PC-9 (cell line): ENCODE data around the gene PAPOLA. TPM values are rescaled to one million over a fixed set of nuclear protein-coding genes. Genes with fewer than 3 reads are reported as not detected.
"Not testable (repeated sequence)": the region's sequence is repeated elsewhere in the genome, so short reads cannot be mapped to it uniquely, and the experiment has no call there.

Experiments used
- BruUV-seq: library from RNA; stranded (reverse); fragments of 400-500 nt; replicated peaks from 2 replicates; lab custom pipeline; 2021; lab: Mats Ljungman, UMichigan
- CTCF ChIA-PET: fragments of 300-600 bp; sonication (Branson Sonifier 250); formaldehyde crosslinking; loops from one replicate; lab custom pipeline; 2022; ENCODE audit warnings: antibody characterized with exemption; lab: Charles Lee
- POLR2A ChIA-PET: fragments of 300-600 bp; sonication (Branson Sonifier 250); formaldehyde crosslinking; loops from one replicate; lab custom pipeline; 2022; ENCODE audit warnings: antibody characterized with exemption; ENCODE audit not compliant: unreplicated experiment; lab: Charles Lee
- DNase-seq, 2 experiments: peaks; one replicate each; pipeline versions ENCODE4 v3.0.0 to v3.0.0-alpha.2; 2015 to 2022; ENCODE audit warnings: mixed read lengths in 1 of 2
- H2AFZ ChIP-seq: fragments of 200-600 bp; sonication (generic); 2 replicates; pipeline ENCODE4 v1.8.1; 2017; ENCODE audit warnings: antibody characterized with exemption
- H3F3A ChIP-seq: fragments of 200-600 bp; sonication (generic); 2 replicates; pipeline ENCODE4 v1.8.1; 2017; ENCODE audit warnings: antibody characterized with exemption, mild to moderate bottlenecking, low read depth; ENCODE audit not compliant: insufficient read depth
- H3K27ac ChIP-seq: fragments of 200-600 bp; sonication (generic); 2 replicates; pipeline ENCODE4 v1.6.1; 2016; ENCODE audit warnings: mixed run types
- H3K27me3 ChIP-seq: fragments of 200-600 bp; sonication (generic); 2 replicates; pipeline ENCODE4 v1.6.1; 2016; ENCODE audit warnings: low read depth, mixed run types; ENCODE audit not compliant: insufficient read depth
- H3K36me3 ChIP-seq: fragments of 200-600 bp; sonication (generic); 2 replicates; pipeline ENCODE4 v1.6.1; 2016; ENCODE audit warnings: low read depth, mixed run types
- H3K4me1 ChIP-seq: fragments of 200-600 bp; sonication (generic); replicated peaks from 2 replicates; pipeline ENCODE4 v1.6.1; 2016; ENCODE audit warnings: mixed run types; ENCODE audit not compliant: insufficient read depth
- H3K4me2 ChIP-seq: fragments of 200-600 bp; sonication (generic); 2 replicates; pipeline ENCODE4 v1.6.1; 2017; ENCODE audit warnings: mixed run types
- H3K4me3 ChIP-seq: fragments of 200-600 bp; sonication (generic); 2 replicates; pipeline ENCODE4 v1.6.1; 2016; ENCODE audit warnings: mixed run types
- H3K79me2 ChIP-seq: fragments of 200-600 bp; sonication (generic); 2 replicates; pipeline ENCODE4 v1.6.1; 2017; ENCODE audit warnings: low read depth, mixed run types
- H3K9me2 ChIP-seq: fragments of 200-600 bp; sonication (generic); 2 replicates; pipeline ENCODE4 v1.8.1; 2017; ENCODE audit warnings: mild to moderate bottlenecking; ENCODE audit not compliant: insufficient read depth
- H3K9me3 ChIP-seq: fragments of 200-600 bp; sonication (generic); 2 replicates; pipeline ENCODE4 v1.8.1; 2016; ENCODE audit warnings: low read depth; ENCODE audit not compliant: insufficient read depth
- H4K20me1 ChIP-seq: fragments of 200-600 bp; sonication (generic); 2 replicates; pipeline ENCODE4 v1.8.1; 2017; ENCODE audit not compliant: insufficient read depth
- CTCF ChIP-seq: fragments of 200-600 bp; sonication (generic); conservative IDR thresholded peaks from 2 replicates; pipeline ENCODE4 v1.6.1; 2017; ENCODE audit warnings: mixed run types, antibody characterized with exemption, mild to moderate bottlenecking, moderate library complexity
- EZH2 ChIP-seq: fragments of 200-600 bp; sonication (generic); IDR thresholded peaks from 2 replicates; pipeline ENCODE4 v1.8.0; 2017; ENCODE audit warnings: antibody characterized with exemption, low read depth
- intact Hi-C: fragments of 100-400 bp; cut with micrococcal nuclease; formaldehyde crosslinking; loops from one replicate; pipeline ENCODE4 v1.10.0; 2022; ENCODE audit not compliant: unreplicated experiment
- total RNA-seq: library from RNA; stranded (reverse); gene quantifications from 2 replicates; pipeline ENCODE4 v1.2.3, GENCODE V29; 2021

Gene PAPOLA
- total RNA-seq, 1 experiment from 2014 or later, result 68.4 TPM

- no peak overlapping the region for H3K27ac ChIP-seq
- no peaks in the 10 kb centered on the region for H3K9me3 ChIP-seq
- peaks cover 37% of the 10 kb centered on the region for H4K20me1 ChIP-seq
- no peak for TF ChIP-seq EZH2
- no peak for TF ChIP-seq CTCF
- CTCF ChIA-PET, result no interaction called here
- intact Hi-C loops, result loop anchor here (5.0 kb wide), 1 partner anchor 141 kb away; the partner anchor contains the start of genes ATG2B and GSKIP
- H3K4me3 ChIP-seq, result peak overlapping the region; percentile 78
- H2AFZ ChIP-seq, result peak overlapping the region; percentile 82; the same call in 1 of the 2 replicates
- peaks cover 63% of the 10 kb centered on the region for H3K79me2 ChIP-seq
- no peak for DNase-seq
- H3K4me2 ChIP-seq, result peak overlapping the region; percentile 77
- H3K9me2 ChIP-seq, result no peaks in the 10 kb centered on the region
- no peaks in the 10 kb centered on the region for H3K36me3 ChIP-seq
- no peaks in the 10 kb centered on the region for H3K27me3 ChIP-seq
- H3F3A ChIP-seq, result no peaks in the 10 kb centered on the region
- peaks cover 16% of the 10 kb centered on the region for H3K4me1 ChIP-seq
- POLR2A ChIA-PET, result no interaction called here
- BruUV-seq, result no TSS peak
Observed at GRCh38 chr14:96503306-96503679, 1.1 kb downstream of the PAPOLA start.

- POLR2A ChIA-PET, BruUV-seq, H3F3A ChIP-seq, H3K36me3 ChIP-seq, H3K9me3 ChIP-seq, H3K27me3 ChIP-seq, H2AFZ ChIP-seq, H3K27ac ChIP-seq, H3K9me2 ChIP-seq, DNase-seq, CTCF ChIA-PET: not testable (repeated sequence)
- H3K4me3 ChIP-seq, result peak overlapping the region; percentile 78
- peaks cover 74% of the 10 kb centered on the region for H3K79me2 ChIP-seq
- intact Hi-C loops, result loop anchor here (5.0 kb wide), 1 partner anchor 142 kb away; the partner anchor contains the start of genes ATG2B and GSKIP
- peaks cover 16% of the 10 kb centered on the region for H3K4me1 ChIP-seq
- peaks cover 46% of the 10 kb centered on the region for H4K20me1 ChIP-seq
- H3K4me2 ChIP-seq, result peak overlapping the region; percentile 77
Observed at GRCh38 chr14:96504353-96504752, 2.2 kb downstream of the PAPOLA start.

GRCh38 chr14:96507723-96508122 is 5.5 kb downstream of the PAPOLA start:
- TF ChIP-seq CTCF, result no peak
- TF ChIP-seq EZH2, result no peak
- Histone ChIP-seq H3K9me2 (no peaks in the 10 kb centered on the region), H3F3A (no peaks in the 10 kb centered on the region), H3K4me1 (peaks cover 16% of the 10 kb centered on the region), H3K9me3 (no peaks in the 10 kb centered on the region), H3K27me3 (no peaks in the 10 kb centered on the region), H3K36me3 (no peaks in the 10 kb centered on the region), H2AFZ (no peak overlapping the region), H3K4me2 (no peak overlapping the region), H3K4me3 (no peak overlapping the region), H3K79me2 (peaks cover 99% of the 10 kb centered on the region), H3K27ac (no peak overlapping the region), H4K20me1 (peaks cover 79% of the 10 kb centered on the region)
- intact Hi-C loops, result no loop called here
- ChIA-PET POLR2A (no interaction called here), CTCF (no interaction called here)
- BruUV-seq, result no TSS peak
- DNase-seq, result no peak

GRCh38 chr14:96508900-96509299 is 6.7 kb downstream of the PAPOLA start:
- POLR2A ChIA-PET, result no interaction called here

More at GRCh38 chr14:96508900-96509299, 6.7 kb downstream of the PAPOLA start:
- CTCF ChIA-PET, result no interaction called here
- Histone ChIP-seq H3F3A (no peaks in the 10 kb centered on the region), H3K4me2 (no peak overlapping the region), H3K27ac (no peak overlapping the region), H4K20me1 (peaks cover 89% of the 10 kb centered on the region), H3K9me3 (no peaks in the 10 kb centered on the region), H3K9me2 (no peaks in the 10 kb centered on the region), H3K36me3 (no peaks in the 10 kb centered on the region), H3K79me2 (peaks cover 99% of the 10 kb centered on the region), H3K27me3 (no peaks in the 10 kb centered on the region), H3K4me1 (peaks cover 13% of the 10 kb centered on the region), H3K4me3 (no peak overlapping the region), H2AFZ (no peak overlapping the region)
- TF ChIP-seq EZH2, result no peak
- no peak for TF ChIP-seq CTCF
- intact Hi-C loops, result no loop called here
- DNase-seq, result no peak
- no TSS peak for BruUV-seq
